ENCODE measurements around the gene MINPP1.
"Not testable (repeated sequence)": the region's sequence is repeated elsewhere in the genome, so short reads cannot be mapped to it uniquely, and the experiment has no call there.

MINPP1 gene, protein sequence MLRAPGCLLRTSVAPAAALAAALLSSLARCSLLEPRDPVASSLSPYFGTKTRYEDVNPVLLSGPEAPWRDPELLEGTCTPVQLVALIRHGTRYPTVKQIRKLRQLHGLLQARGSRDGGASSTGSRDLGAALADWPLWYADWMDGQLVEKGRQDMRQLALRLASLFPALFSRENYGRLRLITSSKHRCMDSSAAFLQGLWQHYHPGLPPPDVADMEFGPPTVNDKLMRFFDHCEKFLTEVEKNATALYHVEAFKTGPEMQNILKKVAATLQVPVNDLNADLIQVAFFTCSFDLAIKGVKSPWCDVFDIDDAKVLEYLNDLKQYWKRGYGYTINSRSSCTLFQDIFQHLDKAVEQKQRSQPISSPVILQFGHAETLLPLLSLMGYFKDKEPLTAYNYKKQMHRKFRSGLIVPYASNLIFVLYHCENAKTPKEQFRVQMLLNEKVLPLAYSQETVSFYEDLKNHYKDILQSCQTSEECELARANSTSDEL

DNA sequence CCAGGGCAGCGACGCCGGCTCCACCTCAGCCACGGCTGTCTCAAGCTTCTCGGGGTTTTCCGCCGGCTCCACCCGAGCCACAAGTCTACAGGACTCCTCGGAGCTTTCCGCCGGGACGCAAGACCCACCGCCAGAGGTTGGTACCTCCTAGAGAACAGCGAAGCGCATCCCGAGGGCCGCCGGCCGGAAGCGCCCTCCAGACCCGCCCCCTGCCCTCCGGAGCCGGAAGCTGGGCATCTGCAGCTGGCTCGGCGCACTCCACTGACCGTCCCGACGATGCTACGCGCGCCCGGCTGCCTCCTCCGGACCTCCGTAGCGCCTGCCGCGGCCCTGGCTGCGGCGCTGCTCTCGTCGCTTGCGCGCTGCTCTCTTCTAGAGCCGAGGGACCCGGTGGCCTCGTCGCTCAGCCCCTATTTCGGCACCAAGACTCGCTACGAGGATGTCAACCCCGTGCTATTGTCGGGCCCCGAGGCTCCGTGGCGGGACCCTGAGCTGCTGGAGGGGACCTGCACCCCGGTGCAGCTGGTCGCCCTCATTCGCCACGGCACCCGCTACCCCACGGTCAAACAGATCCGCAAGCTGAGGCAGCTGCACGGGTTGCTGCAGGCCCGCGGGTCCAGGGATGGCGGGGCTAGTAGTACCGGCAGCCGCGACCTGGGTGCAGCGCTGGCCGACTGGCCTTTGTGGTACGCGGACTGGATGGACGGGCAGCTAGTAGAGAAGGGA lies at the start of gene MINPP1:
Gene MINPP1 (plus strand): TSS at position 254 of the 726 bp plus-strand sequence. CDS start 23 bp downstream, at position 277.
- peak within 1 kb of the TSS; percentile 94 for H3K9ac ChIP-seq (ENCODE audit: low read depth, low read length)
- H3K4me3 ChIP-seq (ENCODE audit: low read depth, low read length): peak within 1 kb of the TSS; percentile 94
- H3K9me3 ChIP-seq (ENCODE audit: control insufficient read depth, insufficient read depth, low read length): no peaks in the 10 kb centered on the region
- no peaks in the 10 kb centered on the region for H3K27me3 ChIP-seq (ENCODE audit: control insufficient read depth, insufficient read depth, low read length)
- peaks cover 4% of the 10 kb centered on the region for H3K4me1 ChIP-seq (ENCODE audit: control insufficient read depth, insufficient read depth, low read length)
- peaks cover 2% of the 10 kb centered on the region for H3K36me3 ChIP-seq (ENCODE audit: control insufficient read depth, insufficient read depth, low read length)

DNA sequence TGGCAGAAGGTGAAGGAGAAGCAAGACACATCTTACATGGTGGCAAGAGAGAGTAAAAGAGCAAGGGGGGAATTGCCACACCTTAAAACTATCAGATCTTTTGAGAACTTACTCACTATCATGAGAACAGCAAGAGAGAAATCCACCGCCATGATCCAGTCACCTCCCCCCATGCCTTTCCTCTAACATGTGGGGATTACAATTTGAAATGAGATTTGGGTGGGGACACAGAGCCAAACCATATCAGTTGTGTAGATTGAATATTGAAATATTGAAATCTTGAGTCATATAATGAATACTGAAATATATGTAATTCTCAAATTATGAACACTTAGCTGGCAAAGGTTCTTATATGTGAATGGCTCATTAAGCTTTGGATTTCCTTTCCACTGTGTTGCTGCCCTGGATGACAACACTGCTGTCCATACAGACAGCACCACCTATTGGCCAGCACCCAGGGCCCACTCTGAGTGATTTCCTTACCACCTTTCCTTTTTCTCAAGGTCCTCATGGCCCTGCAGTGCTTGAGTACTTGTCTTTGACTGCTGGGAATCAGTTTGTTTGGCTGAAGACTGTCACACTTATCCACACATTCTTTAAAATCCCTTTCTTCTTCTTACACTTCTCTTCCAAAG lies 48.0 kb upstream of the MINPP1 start:
- H3K4me1 ChIP-seq (ENCODE audit: control insufficient read depth, insufficient read depth, low read length); H3K4me3 ChIP-seq (ENCODE audit: low read depth, low read length); H3K9ac ChIP-seq (ENCODE audit: low read depth, low read length); H3K9me3 ChIP-seq (ENCODE audit: control insufficient read depth, insufficient read depth, low read length); H3K27me3 ChIP-seq (ENCODE audit: control insufficient read depth, insufficient read depth, low read length); H3K36me3 ChIP-seq (ENCODE audit: control insufficient read depth, insufficient read depth, low read length): not testable (repeated sequence)

DNA sequence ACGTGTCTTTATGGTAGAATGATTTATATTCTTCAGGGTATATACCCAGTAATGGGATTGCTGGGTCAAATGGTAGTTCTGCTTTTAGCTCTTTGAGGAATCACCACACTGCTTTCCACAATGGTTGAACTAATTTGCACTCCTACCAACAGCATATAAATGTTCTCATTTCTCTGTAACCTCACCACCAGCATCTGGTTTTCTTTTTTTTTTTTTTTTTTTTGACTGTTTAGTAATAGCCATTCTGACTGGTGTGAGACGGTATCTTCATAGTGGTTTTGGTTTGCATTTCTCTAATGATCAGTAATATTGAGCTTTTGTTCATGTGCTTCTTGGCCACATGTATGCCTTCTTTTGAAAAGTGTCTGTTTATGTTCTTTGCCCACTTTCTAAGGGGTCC lies 42.9 kb upstream of the MINPP1 start:
- H3K36me3 ChIP-seq (ENCODE audit: control insufficient read depth, insufficient read depth, low read length); H3K27me3 ChIP-seq (ENCODE audit: control insufficient read depth, insufficient read depth, low read length); H3K9ac ChIP-seq (ENCODE audit: low read depth, low read length); H3K4me3 ChIP-seq (ENCODE audit: low read depth, low read length); H3K4me1 ChIP-seq (ENCODE audit: control insufficient read depth, insufficient read depth, low read length); H3K9me3 ChIP-seq (ENCODE audit: control insufficient read depth, insufficient read depth, low read length): not testable (repeated sequence)

DNA sequence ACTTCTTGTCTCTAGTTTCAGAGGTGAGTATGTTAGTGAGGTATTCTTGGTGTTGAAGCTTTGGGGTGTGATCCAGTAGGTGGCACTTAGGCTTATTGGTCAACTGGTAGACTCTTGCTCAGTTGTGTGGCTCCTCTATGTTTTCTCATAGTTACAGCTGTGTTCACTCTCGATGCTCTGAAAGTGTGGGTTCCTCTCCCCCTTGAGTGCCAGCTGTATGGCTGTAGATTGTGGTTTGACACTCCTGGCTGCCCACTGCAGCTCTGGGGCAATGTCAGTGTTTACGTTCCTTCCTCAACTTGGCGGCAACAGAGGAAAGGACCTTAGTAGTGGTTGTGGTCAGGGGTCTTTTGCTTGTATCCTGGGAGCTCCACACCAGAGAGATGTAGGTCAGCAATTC lies 37.8 kb upstream of the MINPP1 start:
- not testable (repeated sequence) for H3K9me3 ChIP-seq (ENCODE audit: control insufficient read depth, insufficient read depth, low read length); H3K27me3 ChIP-seq (ENCODE audit: control insufficient read depth, insufficient read depth, low read length); H3K4me3 ChIP-seq (ENCODE audit: low read depth, low read length); H3K4me1 ChIP-seq (ENCODE audit: control insufficient read depth, insufficient read depth, low read length); H3K36me3 ChIP-seq (ENCODE audit: control insufficient read depth, insufficient read depth, low read length); H3K9ac ChIP-seq (ENCODE audit: low read depth, low read length)

DNA sequence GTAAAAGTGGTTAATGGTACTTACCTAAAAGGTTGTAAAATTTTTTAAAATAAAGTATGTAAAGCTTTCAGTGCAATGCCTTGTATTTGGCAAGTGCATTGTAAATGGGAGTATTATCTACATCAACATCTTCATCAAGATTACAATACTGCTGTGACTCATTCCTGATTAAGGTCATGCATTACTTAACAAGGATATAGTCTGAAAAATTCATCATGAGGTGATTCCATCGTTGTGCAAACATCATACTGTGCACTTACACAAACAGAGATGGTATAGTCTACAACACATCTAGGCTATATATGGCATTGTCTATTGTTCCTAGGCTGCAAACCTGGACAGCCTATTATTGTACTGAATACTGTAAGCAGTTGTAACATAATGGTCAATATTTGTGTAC lies 16.0 kb upstream of the MINPP1 start:
- not testable (repeated sequence) for H3K27me3 ChIP-seq (ENCODE audit: control insufficient read depth, insufficient read depth, low read length); H3K9ac ChIP-seq (ENCODE audit: low read depth, low read length); H3K9me3 ChIP-seq (ENCODE audit: control insufficient read depth, insufficient read depth, low read length); H3K4me3 ChIP-seq (ENCODE audit: low read depth, low read length); H3K36me3 ChIP-seq (ENCODE audit: control insufficient read depth, insufficient read depth, low read length); H3K4me1 ChIP-seq (ENCODE audit: control insufficient read depth, insufficient read depth, low read length)

DNA sequence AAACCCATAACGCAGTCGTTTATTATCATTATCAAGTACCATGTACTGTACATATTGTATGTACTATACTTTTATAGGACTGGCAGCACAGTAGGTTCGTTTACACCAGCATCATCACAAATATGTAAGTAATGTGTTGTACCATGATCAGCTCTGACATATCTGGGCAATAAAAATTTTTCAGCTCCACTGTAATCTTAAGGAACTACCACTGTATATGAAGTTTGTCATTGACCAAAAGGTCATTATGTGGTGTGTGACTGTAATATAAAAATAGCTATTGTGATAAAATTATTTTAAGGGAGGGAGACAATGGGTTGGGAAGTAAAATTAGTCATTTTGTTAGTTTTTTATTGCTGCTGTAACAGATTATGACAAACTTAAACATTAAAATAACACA lies 14.4 kb upstream of the MINPP1 start:
- H3K9ac ChIP-seq (ENCODE audit: low read depth, low read length); H3K4me3 ChIP-seq (ENCODE audit: low read depth, low read length); H3K27me3 ChIP-seq (ENCODE audit: control insufficient read depth, insufficient read depth, low read length); H3K4me1 ChIP-seq (ENCODE audit: control insufficient read depth, insufficient read depth, low read length); H3K9me3 ChIP-seq (ENCODE audit: control insufficient read depth, insufficient read depth, low read length); H3K36me3 ChIP-seq (ENCODE audit: control insufficient read depth, insufficient read depth, low read length): not testable (repeated sequence)

DNA sequence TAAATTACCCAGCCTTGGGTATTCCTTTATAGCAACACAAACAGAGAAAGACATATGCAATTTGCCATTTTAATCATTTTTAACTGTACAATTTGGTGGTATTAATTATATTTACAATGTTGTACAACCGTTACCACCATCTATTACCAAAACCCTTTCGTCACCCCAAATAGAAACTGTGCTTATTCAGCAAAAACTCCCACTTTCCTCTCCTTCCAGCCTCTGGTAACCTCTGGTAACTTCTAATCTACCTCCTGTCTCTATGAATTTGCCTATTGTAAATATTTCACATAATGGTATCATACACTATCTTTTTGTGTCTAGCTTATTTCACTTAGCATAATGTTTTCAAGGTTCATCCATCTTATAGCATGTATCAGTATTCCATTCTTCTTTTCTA lies 12.2 kb upstream of the MINPP1 start:
- H3K9me3 ChIP-seq (ENCODE audit: control insufficient read depth, insufficient read depth, low read length); H3K4me3 ChIP-seq (ENCODE audit: low read depth, low read length); H3K9ac ChIP-seq (ENCODE audit: low read depth, low read length); H3K36me3 ChIP-seq (ENCODE audit: control insufficient read depth, insufficient read depth, low read length); H3K27me3 ChIP-seq (ENCODE audit: control insufficient read depth, insufficient read depth, low read length); H3K4me1 ChIP-seq (ENCODE audit: control insufficient read depth, insufficient read depth, low read length): not testable (repeated sequence)

DNA sequence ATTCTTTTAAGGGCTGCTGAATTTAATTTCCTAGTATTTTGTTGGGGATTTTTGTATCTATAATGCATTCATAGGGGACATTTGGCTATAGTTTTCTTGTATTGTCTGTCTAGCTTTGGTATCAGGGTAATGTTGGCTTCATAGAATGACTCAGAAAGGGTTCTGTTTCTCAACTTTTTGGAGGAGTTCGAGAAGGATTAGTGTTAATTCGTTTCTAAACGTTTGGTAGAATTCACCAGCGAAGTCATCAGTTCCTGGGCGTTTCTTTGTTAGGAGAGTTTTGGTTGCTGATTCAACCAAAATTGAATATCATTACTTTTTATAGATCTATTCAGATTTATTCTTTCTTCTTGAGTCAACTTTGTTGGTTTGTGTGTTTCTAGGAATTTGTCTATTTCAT lies 9.2 kb upstream of the MINPP1 start:
- H3K4me1 ChIP-seq (ENCODE audit: control insufficient read depth, insufficient read depth, low read length); H3K9ac ChIP-seq (ENCODE audit: low read depth, low read length); H3K27me3 ChIP-seq (ENCODE audit: control insufficient read depth, insufficient read depth, low read length); H3K9me3 ChIP-seq (ENCODE audit: control insufficient read depth, insufficient read depth, low read length); H3K36me3 ChIP-seq (ENCODE audit: control insufficient read depth, insufficient read depth, low read length); H3K4me3 ChIP-seq (ENCODE audit: low read depth, low read length): not testable (repeated sequence)

DNA sequence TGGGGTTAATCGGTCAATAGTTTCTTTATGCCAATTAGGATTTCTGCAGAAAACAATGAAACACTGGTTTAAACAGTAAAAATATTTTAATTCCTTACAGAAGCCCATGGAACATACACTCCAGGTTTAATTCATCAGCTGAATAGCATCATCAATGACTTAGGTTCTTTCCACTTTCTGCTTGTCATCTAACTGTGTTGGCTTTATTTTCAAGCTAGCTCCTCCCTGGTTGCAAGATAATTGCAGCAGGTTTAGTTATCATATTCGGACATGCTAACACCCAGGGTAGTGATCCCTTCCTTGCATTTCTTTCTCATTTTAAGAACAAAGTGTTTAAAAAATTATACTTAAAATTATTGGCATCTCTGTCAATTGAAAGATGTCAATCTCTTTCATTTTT lies 7.3 kb upstream of the MINPP1 start:
- H3K27me3 ChIP-seq (ENCODE audit: control insufficient read depth, insufficient read depth, low read length); H3K36me3 ChIP-seq (ENCODE audit: control insufficient read depth, insufficient read depth, low read length); H3K4me3 ChIP-seq (ENCODE audit: low read depth, low read length); H3K9me3 ChIP-seq (ENCODE audit: control insufficient read depth, insufficient read depth, low read length); H3K9ac ChIP-seq (ENCODE audit: low read depth, low read length); H3K4me1 ChIP-seq (ENCODE audit: control insufficient read depth, insufficient read depth, low read length): not testable (repeated sequence)

DNA sequence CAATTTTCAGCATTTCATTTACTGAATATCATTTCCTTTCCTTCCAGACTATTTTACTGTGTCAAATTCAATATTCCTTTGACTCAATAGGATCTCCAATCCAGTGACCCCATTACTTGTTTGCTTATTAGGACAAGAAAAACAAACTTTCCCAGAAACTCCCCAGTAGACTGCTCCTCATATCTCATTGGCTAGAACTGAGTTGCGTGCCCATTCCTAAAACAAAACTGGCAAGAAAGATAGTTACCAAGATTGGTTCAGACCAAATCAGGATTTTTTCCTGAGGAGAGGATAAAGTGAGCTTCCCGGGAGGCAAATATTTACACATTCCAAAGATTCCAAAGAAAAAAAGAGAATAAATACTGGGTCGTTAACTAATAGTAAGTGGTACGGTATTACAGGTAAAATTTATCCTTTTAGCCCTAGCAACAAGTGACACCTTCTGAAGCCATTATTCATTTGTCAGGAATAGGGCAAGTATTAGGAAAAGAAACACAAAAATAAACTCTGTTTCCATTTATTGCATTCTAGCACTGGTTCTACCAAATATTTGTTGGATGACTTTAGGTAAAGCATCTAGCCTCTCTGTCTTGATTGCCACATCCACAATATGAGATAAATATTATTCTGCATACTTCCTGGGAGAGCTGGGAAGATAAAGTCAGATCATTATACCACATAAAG lies 6.4 kb upstream of the MINPP1 start:
- not testable (repeated sequence) for H3K9me3 ChIP-seq (ENCODE audit: control insufficient read depth, insufficient read depth, low read length); H3K27me3 ChIP-seq (ENCODE audit: control insufficient read depth, insufficient read depth, low read length); H3K4me3 ChIP-seq (ENCODE audit: low read depth, low read length)

DNA sequence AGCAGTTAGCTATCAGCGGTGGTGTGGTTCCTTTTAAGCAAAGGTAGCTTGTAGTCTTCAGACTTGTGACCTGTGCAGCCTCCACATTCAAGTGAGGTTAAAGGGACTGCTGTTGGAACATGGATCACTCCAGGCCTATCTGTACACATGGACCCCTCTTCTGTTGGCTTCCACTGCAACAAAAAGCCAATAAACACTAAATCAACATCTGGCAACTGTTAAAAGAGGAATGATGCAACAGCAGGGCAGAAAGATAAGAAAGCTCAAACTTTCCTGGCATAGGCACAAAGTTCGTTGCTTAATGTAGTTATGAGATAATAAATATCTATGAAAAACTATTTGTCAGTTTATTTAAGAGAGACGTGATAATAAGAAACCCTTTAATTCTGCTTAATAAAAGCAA lies 4.0 kb upstream of the MINPP1 start:
- Histone ChIP-seq H3K9ac (ENCODE audit: low read depth, low read length) (no peak overlapping the region), H3K4me1 (ENCODE audit: control insufficient read depth, insufficient read depth, low read length) (no peaks in the 10 kb centered on the region), H3K36me3 (ENCODE audit: control insufficient read depth, insufficient read depth, low read length) (no peaks in the 10 kb centered on the region), H3K9me3 (ENCODE audit: control insufficient read depth, insufficient read depth, low read length) (no peaks in the 10 kb centered on the region), H3K27me3 (ENCODE audit: control insufficient read depth, insufficient read depth, low read length) (no peaks in the 10 kb centered on the region), H3K4me3 (ENCODE audit: low read depth, low read length) (no peak overlapping the region)

More for the DNA sequence above, 6.4 kb upstream of the MINPP1 start:
- not testable (repeated sequence) for H3K9ac ChIP-seq (ENCODE audit: low read depth, low read length); H3K4me1 ChIP-seq (ENCODE audit: control insufficient read depth, insufficient read depth, low read length); H3K36me3 ChIP-seq (ENCODE audit: control insufficient read depth, insufficient read depth, low read length)

Measured in iPS-15b (cell line).